ENCODE data around the gene OSMR.

OSMR gene

GRCh38 chr5:38936269-38936668 is 90.5 kb downstream of the OSMR start:
- TF ChIP-seq ZBTB20 (tag by site-specific recombination; IDR thresholded peaks at IDR 0.05) (no peak), ZNF629 (tag by site-specific recombination; IDR thresholded peaks at IDR 0.05) (no peak)
- POLR2A ChIA-PET: no interaction called here
- Histone ChIP-seq H3K27ac (ENCODE audit: extremely low read depth, low read depth, low read length) (no peak overlapping the region), H3K36me3 (ENCODE audit: control insufficient read depth in 2 of 2, insufficient read depth in 1 of 2, low read length in 2 of 2) (peaks cover 3 to 6% of the 10 kb centered on the region in 2 experiments), H3K4me1 (ENCODE audit: control insufficient read depth, insufficient read depth, low read length) (peaks cover 4% of the 10 kb centered on the region; the same call in 1 of the 2 replicates), H3K9me3 (ENCODE audit: control insufficient read depth, insufficient read depth, low read depth, low read length) (no peaks in the 10 kb centered on the region), H3K4me3 (ENCODE audit: low read depth, low read length) (no peak overlapping the region)
- CTCF ChIA-PET: interaction anchor here (0.7 to 4.1 kb wide), 3 partner anchors 14 to 105 kb away, joined by 3 to 19 read pairs (median 3); no protein-coding TSS in a partner anchor

GRCh38 chr5:38938424-38938823 is 92.6 kb downstream of the OSMR start:
- H3K9me3 ChIP-seq (ENCODE audit: control insufficient read depth, insufficient read depth, low read depth, low read length): no peaks in the 10 kb centered on the region
- TF ChIP-seq ZSCAN5A (tag by site-specific recombination; IDR thresholded peaks at IDR 0.05) (no peak), ZNF530 (tag by site-specific recombination; IDR thresholded peaks at IDR 0.05; ENCODE audit: low read depth) (no peak), ZNF704 (tag by site-specific recombination; IDR thresholded peaks at IDR 0.05) (no peak), ZSCAN16 (tag by site-specific recombination; IDR thresholded peaks at IDR 0.05) (no peak), PRDM2 (tag by site-specific recombination; IDR thresholded peaks at IDR 0.05; ENCODE audit: borderline replicate concordance) (no peak)
- H3K27ac ChIP-seq (ENCODE audit: extremely low read depth, low read depth, low read length): no peak overlapping the region
- POLR2A ChIA-PET: no interaction called here
- H3K4me3 ChIP-seq (ENCODE audit: low read depth, low read length): no peak overlapping the region
- CTCF ChIA-PET: interaction anchor here (4.1 kb wide), 1 partner anchor 16 kb away, joined by 19 read pairs; no protein-coding TSS in a partner anchor
- peaks cover 17 to 18% of the 10 kb centered on the region in 2 experiments for H3K36me3 ChIP-seq (ENCODE audit: control insufficient read depth in 2 of 2, insufficient read depth in 1 of 2, low read length in 2 of 2)
- peaks cover 4% of the 10 kb centered on the region; the same call in 1 of the 2 replicates for H3K4me1 ChIP-seq (ENCODE audit: control insufficient read depth, insufficient read depth, low read length)

- Histone ChIP-seq H3K4me1 (ENCODE audit: control insufficient read depth, insufficient read depth, low read length) (peaks cover 4% of the 10 kb centered on the region; the same call in 1 of the 2 replicates), H3K27ac (ENCODE audit: extremely low read depth, low read depth, low read length) (no peak overlapping the region), H3K4me3 (ENCODE audit: low read depth, low read length) (no peak overlapping the region), H3K9me3 (ENCODE audit: control insufficient read depth, insufficient read depth, low read depth, low read length) (no peaks in the 10 kb centered on the region), H3K36me3 (ENCODE audit: control insufficient read depth in 2 of 2, insufficient read depth in 1 of 2, low read length in 2 of 2) (peaks cover 19 to 23% of the 10 kb centered on the region in 2 experiments)
- ChIA-PET CTCF (interaction anchor here (4.1 kb wide), 1 partner anchor 17 kb away, joined by 19 read pairs; no protein-coding TSS in a partner anchor), POLR2A (no interaction called here)
- 0 out of 2 replicates have a peak, but pooled peaks have one; percentile 14 for TF ChIP-seq ZIC2 (tag by site-specific recombination; IDR thresholded peaks at IDR 0.05)
- TF ChIP-seq ZNF132 (tag by site-specific recombination; IDR thresholded peaks at IDR 0.05; ENCODE audit: borderline replicate concordance): no peak
- TF ChIP-seq ZFP69B (tag by site-specific recombination; IDR thresholded peaks at IDR 0.05): no peak
- no peak for TF ChIP-seq ZNF555 (tag by site-specific recombination; conservative IDR thresholded peaks at IDR 0.05)
- no peak for TF ChIP-seq ZNF311 (tag by site-specific recombination; IDR thresholded peaks at IDR 0.05; ENCODE audit: borderline replicate concordance)
- TF ChIP-seq PRDM6 (tag by site-specific recombination; IDR thresholded peaks at IDR 0.05): peak; percentile 54; the same call in 1 of the 2 replicates
- TF ChIP-seq ZNF157 (tag by site-specific recombination; IDR thresholded peaks at IDR 0.05): no peak
- TF ChIP-seq TCF7L2 (IDR thresholded peaks at IDR 0.05; ENCODE audit: borderline replicate concordance, low read depth, low read length): peak; percentile 36; the same call in 1 of the 2 replicates
- no peak for TF ChIP-seq ZNF133 (tag by site-specific recombination; IDR thresholded peaks at IDR 0.05)
- no peak for TF ChIP-seq ZNF26 (tag by site-specific recombination; IDR thresholded peaks at IDR 0.05)
- no peak for TF ChIP-seq ZNF701 (tag by site-specific recombination; IDR thresholded peaks at IDR 0.05)
Measured at GRCh38 chr5:38938973-38939372, 93.2 kb downstream of the OSMR start.

Data from HEK293 (cell line).